ENCODE results near the gene SNX5. TPM values are rescaled to one million over a fixed set of nuclear protein-coding genes. Genes with fewer than 3 reads are reported as not detected.

Gene SNX5
- total RNA-seq, 1 donor = 114 TPM

DNA sequence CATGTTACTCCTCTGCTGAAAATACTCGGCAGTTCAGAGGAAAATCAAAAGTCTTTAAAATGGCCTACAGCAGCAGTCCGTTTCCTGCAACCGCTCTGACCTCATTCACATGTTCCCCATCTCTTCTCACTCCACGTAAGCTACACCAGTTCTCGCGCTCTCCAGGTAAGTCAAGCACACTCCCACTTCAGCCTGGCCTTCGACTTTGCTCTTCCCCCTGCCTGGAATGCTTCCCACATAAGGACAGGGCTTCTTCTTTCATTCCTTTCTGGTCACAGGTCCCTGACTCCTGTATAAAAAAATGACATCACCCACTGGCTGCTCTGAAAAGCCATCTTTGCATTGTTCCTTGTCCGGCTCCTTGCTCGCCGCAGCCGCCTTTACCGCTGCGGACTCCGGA, 42.9 kb upstream of the SNX5 start:
- TF ChIP-seq, protein P1, sequence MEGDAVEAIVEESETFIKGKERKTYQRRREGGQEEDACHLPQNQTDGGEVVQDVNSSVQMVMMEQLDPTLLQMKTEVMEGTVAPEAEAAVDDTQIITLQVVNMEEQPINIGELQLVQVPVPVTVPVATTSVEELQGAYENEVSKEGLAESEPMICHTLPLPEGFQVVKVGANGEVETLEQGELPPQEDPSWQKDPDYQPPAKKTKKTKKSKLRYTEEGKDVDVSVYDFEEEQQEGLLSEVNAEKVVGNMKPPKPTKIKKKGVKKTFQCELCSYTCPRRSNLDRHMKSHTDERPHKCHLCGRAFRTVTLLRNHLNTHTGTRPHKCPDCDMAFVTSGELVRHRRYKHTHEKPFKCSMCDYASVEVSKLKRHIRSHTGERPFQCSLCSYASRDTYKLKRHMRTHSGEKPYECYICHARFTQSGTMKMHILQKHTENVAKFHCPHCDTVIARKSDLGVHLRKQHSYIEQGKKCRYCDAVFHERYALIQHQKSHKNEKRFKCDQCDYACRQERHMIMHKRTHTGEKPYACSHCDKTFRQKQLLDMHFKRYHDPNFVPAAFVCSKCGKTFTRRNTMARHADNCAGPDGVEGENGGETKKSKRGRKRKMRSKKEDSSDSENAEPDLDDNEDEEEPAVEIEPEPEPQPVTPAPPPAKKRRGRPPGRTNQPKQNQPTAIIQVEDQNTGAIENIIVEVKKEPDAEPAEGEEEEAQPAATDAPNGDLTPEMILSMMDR (IDR thresholded peaks at IDR 0.05; ENCODE audit: insufficient read depth, low read depth, low read length) = no peak
- no peak overlapping the region for H3K4me3 ChIP-seq (ENCODE audit: low read depth, low read length)
- DNase-seq (ENCODE audit: low read depth) = no peak

DNA sequence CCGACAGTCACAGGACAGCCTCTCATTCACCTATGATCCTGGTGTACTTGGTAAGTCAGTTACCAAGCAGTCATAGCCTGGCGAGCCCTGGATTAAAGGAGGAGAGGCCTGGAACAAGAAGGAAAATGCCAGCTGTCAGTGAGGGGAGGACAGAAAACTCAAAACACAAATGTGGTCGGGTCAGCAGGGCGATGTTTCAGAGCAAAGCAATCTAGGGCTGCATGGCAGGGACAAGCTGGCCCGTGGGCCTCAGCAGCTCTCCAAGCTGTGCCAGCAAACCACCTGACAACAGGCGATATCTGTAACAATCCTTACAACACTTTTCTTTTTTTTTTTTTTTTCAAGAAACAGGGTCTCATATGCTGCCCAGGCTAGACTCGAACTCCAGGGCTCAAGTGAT, 40.5 kb upstream of the SNX5 start:
- TF ChIP-seq, protein P1 (IDR thresholded peaks at IDR 0.05; ENCODE audit: insufficient read depth, low read depth, low read length) = no peak
- no peak for DNase-seq (ENCODE audit: low read depth)
- H3K4me3 ChIP-seq (ENCODE audit: low read depth, low read length) = no peak overlapping the region

DNA sequence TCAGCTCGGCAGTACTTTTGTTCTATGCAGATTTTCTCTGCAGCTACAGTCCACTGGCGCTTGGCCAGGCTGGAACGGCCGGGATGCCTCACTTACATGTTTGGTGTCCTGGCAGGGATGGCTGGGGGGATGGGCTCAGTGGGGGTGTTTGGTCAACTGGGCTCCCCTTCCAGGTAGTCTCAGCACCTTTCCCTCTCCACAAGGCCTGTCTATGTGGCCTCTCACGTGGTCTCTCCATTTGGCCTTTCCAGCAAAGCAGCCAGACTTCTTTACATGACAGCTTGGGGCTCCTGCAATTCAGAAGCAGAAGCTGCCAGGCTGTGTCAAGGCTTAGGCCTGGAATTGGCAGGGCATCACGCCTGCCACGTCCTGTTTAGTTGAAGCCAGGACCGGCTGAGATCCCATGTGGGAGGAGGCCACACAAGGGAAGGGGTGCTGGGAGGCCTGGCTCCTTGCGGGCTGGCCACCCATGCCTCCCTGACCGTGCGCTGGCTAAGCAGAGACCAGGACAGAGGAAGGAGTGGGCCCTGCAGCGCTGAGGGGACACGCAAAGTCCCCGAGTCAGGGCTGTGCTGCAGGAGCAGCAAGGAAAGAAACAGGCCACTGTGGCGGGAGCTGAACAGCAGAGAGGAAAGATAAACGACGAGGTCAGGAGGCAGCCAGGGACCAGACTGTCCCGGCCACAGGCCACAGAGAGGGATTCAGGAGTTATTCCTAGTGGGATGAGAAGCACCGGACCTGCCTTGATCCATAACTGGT, 39.1 kb upstream of the SNX5 start:
- H3K4me3 ChIP-seq (ENCODE audit: low read depth, low read length) = no peak overlapping the region
- TF ChIP-seq, protein P1 (IDR thresholded peaks at IDR 0.05; ENCODE audit: insufficient read depth, low read depth, low read length) = no peak
- DNase-seq (ENCODE audit: low read depth) = no peak

DNA sequence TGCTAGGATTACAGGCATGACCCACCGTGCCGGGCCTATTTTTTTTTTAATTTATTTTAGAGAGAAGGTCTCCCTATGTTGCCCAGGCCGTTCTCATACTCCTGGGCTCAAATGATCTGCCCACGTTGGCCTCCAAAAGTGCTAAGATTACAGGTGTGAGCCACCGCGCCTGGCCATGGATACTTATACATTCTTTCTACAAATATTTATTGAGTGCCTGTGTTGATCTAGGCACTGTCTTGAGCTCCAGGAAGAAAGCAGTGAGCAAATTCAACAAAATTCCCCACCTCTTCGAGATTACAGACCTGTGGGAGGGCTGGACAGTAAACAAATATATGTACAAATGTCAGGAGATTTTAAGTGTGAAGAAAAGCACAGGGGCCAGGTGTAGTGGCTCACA, 38.1 kb upstream of the SNX5 start:
- no peak for DNase-seq (ENCODE audit: low read depth)
- TF ChIP-seq, protein P1 (IDR thresholded peaks at IDR 0.05; ENCODE audit: insufficient read depth, low read depth, low read length) = no peak
- no peak overlapping the region for H3K4me3 ChIP-seq (ENCODE audit: low read depth, low read length)

DNA sequence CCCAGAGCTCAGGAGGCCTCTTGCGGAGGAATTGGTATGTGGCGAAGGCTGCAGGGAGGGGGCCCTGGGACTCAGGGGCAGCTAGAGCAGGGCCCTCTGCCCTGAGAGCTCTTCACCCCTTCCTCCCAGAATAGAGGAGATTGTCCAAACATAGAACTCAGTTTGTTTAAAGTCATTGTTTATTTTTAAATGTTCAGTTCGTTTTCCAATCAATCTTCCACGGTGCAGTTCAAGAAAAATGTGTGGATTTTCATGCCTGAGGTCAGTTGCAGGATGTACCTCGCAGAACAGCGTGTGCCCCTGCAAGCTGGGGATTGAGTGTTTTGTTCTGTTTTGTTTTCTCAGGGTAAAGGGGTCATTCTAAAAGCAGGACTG, 37.4 kb upstream of the SNX5 start:
- TF ChIP-seq, protein P1 (IDR thresholded peaks at IDR 0.05; ENCODE audit: insufficient read depth, low read depth, low read length) = no peak
- peak; percentile 5 for DNase-seq (ENCODE audit: low read depth)
- H3K4me3 ChIP-seq (ENCODE audit: low read depth, low read length) = no peak overlapping the region

- H3K4me3 ChIP-seq (ENCODE audit: low read depth, low read length) = no peak overlapping the region
- TF ChIP-seq, protein P1 (IDR thresholded peaks at IDR 0.05; ENCODE audit: insufficient read depth, low read depth, low read length) = no peak
- no peak for DNase-seq (ENCODE audit: low read depth)
These were observed 36.8 kb upstream of the SNX5 start for GRCh38 chr20:18005170-18005989.

Measured in fibroblast of villous mesenchyme (primary cell).